CD4-positive, CD25-positive, alpha-beta regulatory T cell (primary cell): ENCODE measurements around the gene CEPT1. TPM values are rescaled to one million over a fixed set of nuclear protein-coding genes. Genes with fewer than 3 reads are reported as not detected.

Experiments used
- ATAC-seq, 2 donors: fragments of 150-1000 bp; cut with Tn5 transposase; one replicate each; pipeline ENCODE4 v1.10.0; 2021; ENCODE audit warnings: low read depth in 2 of 2, moderate number of reproducible peaks in 2 of 2, moderate library complexity in 1 of 2
- DNase-seq, 3 donors: peaks; one replicate each; pipeline versions ENCODE4 v3.0.0 to v3.0.0-alpha.2; 2012 to 2022; ENCODE audit warnings: mixed read lengths in 1 of 3
- H3K27ac ChIP-seq: one replicate; pipeline ENCODE4 v1.7.0; 2013; ENCODE audit warnings: mild to moderate bottlenecking, low read length; ENCODE audit not compliant: insufficient read depth, poor library complexity, severe bottlenecking
- H3K27me3 ChIP-seq: one replicate; pipeline ENCODE4 v1.7.0; 2013; ENCODE audit warnings: low read length; ENCODE audit not compliant: control insufficient read depth, insufficient read depth
- H3K36me3 ChIP-seq: one replicate; pipeline ENCODE4 v1.7.0; 2013; ENCODE audit warnings: mild to moderate bottlenecking, low read length, moderate library complexity; ENCODE audit not compliant: control insufficient read depth, insufficient read depth
- H3K4me1 ChIP-seq: 2 replicates; pipeline ENCODE4 v1.7.0; 2013; ENCODE audit warnings: mild to moderate bottlenecking, low read length; ENCODE audit not compliant: insufficient read depth, control insufficient read depth, poor library complexity, severe bottlenecking
- H3K4me3 ChIP-seq: one replicate; pipeline ENCODE4 v1.7.0; 2013; ENCODE audit warnings: low read depth, mild to moderate bottlenecking, low read length, moderate library complexity
- H3K9me3 ChIP-seq, 2 experiments: 1 replicate in 1 of 2; 2 replicates in 1 of 2; pipeline ENCODE4 v1.7.0; 2013; ENCODE audit warnings: low read length in 2 of 2, mild to moderate bottlenecking in 1 of 2, moderate library complexity in 1 of 2; ENCODE audit not compliant: control insufficient read depth in 2 of 2
- H3K27ac Mint-ChIP-seq, 3 donors: one replicate each; pipeline ENCODE4 v1.8.0; 2020 to 2022; ENCODE audit warnings: mild to moderate bottlenecking in 3 of 3, mixed read lengths in 3 of 3, moderate library complexity in 2 of 3
- H3K27me3 Mint-ChIP-seq: one replicate; pipeline ENCODE4 v1.8.0; 2022; ENCODE audit warnings: mild to moderate bottlenecking, mixed read lengths
- H3K36me3 Mint-ChIP-seq: one replicate; pipeline ENCODE4 v1.8.0; 2020; ENCODE audit warnings: mixed read lengths
- H3K4me1 Mint-ChIP-seq, 4 donors: one replicate each; pipeline ENCODE4 v1.8.0; 2020 to 2022; ENCODE audit warnings: mixed read lengths in 4 of 4, mild to moderate bottlenecking in 1 of 4
- H3K4me3 Mint-ChIP-seq, 4 donors: one replicate each; pipeline ENCODE4 v1.8.0; 2020 to 2022; ENCODE audit warnings: mild to moderate bottlenecking in 4 of 4, mixed read lengths in 4 of 4, moderate library complexity in 3 of 4
- H3K9me3 Mint-ChIP-seq, 7 donors: one replicate each; pipeline ENCODE4 v1.8.0; 2020 to 2022; ENCODE audit warnings: mixed read lengths in 7 of 7, mild to moderate bottlenecking in 3 of 7, moderate library complexity in 2 of 7
- polyA plus RNA-seq, 4 donors: library from polyadenylated mRNA; unstranded; fragments of 300-500 nt; fragmentation: Illumina TruSeq; gene quantifications; one replicate each; pipeline ENCODE4 v1.2.3, GENCODE V29; 2021
- total RNA-seq: library from RNA; stranded (reverse); gene quantifications from one replicate; pipeline ENCODE4 v1.2.3, GENCODE V29; 2022

Gene CEPT1
- total and polyA plus RNA-seq, 5 donors from 2014 or later, result 19.9 to 37.5 (median 22.7) TPM

DNA sequence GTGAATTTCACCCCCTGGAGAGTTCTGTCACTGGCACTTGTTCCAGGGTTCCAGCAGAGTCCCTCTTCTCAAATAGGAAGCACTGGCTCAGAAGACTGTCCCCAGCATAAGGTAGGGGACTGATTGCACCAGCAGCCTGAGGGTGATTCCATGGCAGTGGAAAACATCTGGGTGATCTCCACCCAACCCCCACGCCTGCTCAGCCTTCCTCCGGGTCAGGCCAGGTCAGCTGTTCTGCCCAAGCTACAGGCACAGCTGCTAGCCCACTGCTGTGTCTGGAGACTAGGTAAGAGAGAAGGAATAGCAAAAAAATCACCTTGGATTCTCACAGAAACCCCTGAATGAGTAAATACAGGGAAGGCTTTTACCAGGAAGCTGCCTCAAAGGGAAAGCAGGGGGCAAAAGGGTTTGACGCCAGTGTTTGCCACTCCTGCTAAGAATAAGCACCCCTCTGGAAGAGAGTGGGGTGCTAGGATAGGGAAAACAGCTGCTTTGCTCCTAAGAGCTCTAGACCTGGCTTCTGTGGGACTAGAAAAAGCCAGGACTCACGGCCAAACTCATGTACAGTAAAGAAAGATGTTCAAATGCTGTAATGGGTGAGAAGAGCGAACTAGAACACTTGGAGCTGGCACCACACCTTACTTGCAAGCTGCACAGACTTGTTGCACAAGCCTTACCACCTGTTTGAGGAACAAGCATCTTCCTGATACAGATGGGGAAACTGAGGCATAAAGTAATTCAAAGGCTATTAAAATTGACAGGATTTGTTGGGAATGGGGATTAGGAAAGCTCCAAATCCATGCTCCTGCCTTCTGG is 61.5 kb downstream of the CEPT1 start:
- H3K36me3 Mint-ChIP-seq, result peaks cover 37% of the 10 kb centered on the region
- peaks cover 18% of the 10 kb centered on the region for H3K36me3 ChIP-seq
- no peaks in the 10 kb centered on the region for H3K9me3 ChIP-seq
- peak overlapping the region; percentile 99 for H3K4me3 ChIP-seq
- peaks cover 9% of the 10 kb centered on the region for H3K27me3 Mint-ChIP-seq
- H3K4me3 Mint-ChIP-seq, result peak overlapping the region; percentile 95 to 98 (median 98)
- no peak for DNase-seq
- H3K27ac ChIP-seq, result peak overlapping the region; percentile 90
- peaks cover 92% of the 10 kb centered on the region for H3K4me1 ChIP-seq
- H3K9me3 Mint-ChIP-seq, result peaks cover 0 to 1% (median 0%) of the 10 kb centered on the region in 7 donors
- H3K27me3 ChIP-seq, result no peaks in the 10 kb centered on the region
- H3K27ac Mint-ChIP-seq, result peak overlapping the region; percentile 95 to 99 (median 96)
- H3K4me1 Mint-ChIP-seq, result peaks cover 19 to 84% (median 57%) of the 10 kb centered on the region in 4 donors
- no peak for ATAC-seq

- Histone ChIP-seq H3K4me3 (peak overlapping the region; percentile 99), H3K4me1 (peaks cover 84% of the 10 kb centered on the region)
Measured at GRCh38 chr1:111202366-111202706, 62.3 kb downstream of the CEPT1 start.

DNA sequence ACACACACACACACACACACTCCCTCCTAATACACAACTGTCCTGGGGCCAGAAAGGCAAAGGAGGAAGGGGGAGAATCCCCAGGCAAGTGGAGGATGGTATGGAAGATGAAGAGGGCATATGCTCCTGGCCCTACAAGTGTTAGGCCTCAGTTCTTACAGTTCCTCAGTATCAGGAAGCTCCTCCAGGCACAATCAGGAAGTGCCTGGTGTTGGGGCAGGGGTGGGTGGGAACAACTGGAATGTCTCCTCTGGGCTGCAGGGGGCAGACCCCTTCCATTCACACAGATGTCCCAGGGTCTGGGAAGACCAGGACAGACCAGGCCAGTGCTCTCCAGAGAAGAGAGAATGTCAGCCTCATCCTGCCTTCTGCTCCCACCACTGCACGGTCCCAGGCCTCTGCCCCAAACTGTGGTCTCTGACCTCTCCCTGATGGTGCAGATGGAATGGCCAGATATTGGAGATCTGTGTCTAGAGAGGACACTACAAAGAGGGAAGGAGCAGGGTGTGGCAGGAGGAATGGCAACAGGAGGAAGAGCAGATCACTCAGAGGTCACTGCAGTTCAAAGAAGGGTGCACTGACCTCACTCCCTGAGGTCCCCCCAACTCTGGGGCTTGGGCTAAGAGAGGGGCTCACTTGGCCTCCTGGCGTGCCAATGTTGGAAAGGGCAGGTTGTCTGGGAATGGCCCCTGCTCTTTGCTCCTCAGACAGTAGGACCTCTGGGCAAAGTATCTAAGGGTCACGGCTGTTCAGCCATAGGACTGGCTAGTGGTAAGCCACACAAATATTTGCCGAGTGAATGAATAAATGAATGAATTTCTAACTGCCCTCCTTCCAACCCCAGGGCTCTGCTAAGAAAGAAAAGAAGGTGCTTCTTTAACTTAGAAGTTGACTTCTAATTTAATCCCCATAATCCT is 62.9 kb downstream of the CEPT1 start:
- no peak for DNase-seq

More at GRCh38 chr1:111202366-111202706, 62.3 kb downstream of the CEPT1 start:
- peak overlapping the region; percentile 95 to 99 (median 96) for H3K27ac Mint-ChIP-seq
- Histone ChIP-seq H3K27ac (peak overlapping the region; percentile 90), H3K36me3 (peaks cover 10% of the 10 kb centered on the region), H3K9me3 (no peaks in the 10 kb centered on the region), H3K27me3 (no peaks in the 10 kb centered on the region)
- H3K27me3 Mint-ChIP-seq, result peaks cover 9% of the 10 kb centered on the region
- H3K9me3 Mint-ChIP-seq, result no peaks in the 10 kb centered on the region
- DNase-seq (no peak), ATAC-seq (no peak)
- peaks cover 28% of the 10 kb centered on the region for H3K36me3 Mint-ChIP-seq
- peaks cover 15 to 82% (median 54%) of the 10 kb centered on the region in 4 donors for H3K4me1 Mint-ChIP-seq
- H3K4me3 Mint-ChIP-seq, result peak overlapping the region; percentile 95 to 98 (median 98)

DNA sequence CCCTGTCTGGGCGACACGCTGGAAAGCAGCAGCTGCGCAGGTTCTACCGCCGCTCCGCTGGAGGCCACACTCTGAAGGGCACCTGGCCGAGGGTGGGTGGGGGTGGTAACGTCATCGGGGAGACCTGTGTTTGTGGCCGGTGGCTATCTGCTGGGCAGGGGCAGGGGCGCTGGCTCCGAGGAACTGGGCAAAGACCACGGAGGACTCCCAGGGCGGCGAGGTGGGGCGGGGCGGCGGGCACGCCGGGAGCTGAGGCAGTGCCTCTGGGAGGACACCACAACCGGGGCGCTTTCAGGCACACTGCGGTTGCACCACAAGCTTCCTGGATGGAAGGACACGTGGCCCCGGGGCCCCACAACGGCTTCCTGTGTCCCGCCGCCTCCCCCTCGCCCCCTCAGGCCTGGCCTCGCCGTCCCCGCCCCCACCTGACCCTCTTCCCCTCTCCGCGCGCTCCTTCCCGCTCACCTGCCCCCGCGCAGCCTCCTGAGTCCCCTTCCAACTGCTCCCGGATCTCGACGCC is 63.7 kb downstream of the CEPT1 start:
- peaks cover 0 to 2% (median 0%) of the 10 kb centered on the region in 7 donors for H3K9me3 Mint-ChIP-seq
- H3K9me3 ChIP-seq, result no peaks in the 10 kb centered on the region
- ATAC-seq (peak; percentile 59 to 62), DNase-seq (peak; percentile 77 to 91 (median 79))
- H3K27ac Mint-ChIP-seq, result peak overlapping the region; percentile 95 to 99 (median 96)
- peak overlapping the region; percentile 95 to 98 (median 98) for H3K4me3 Mint-ChIP-seq
- peaks cover 9% of the 10 kb centered on the region for H3K27me3 Mint-ChIP-seq
- H3K4me1 ChIP-seq, result peaks cover 70% of the 10 kb centered on the region
- peaks cover 14% of the 10 kb centered on the region for H3K36me3 Mint-ChIP-seq
- H3K4me1 Mint-ChIP-seq, result peaks cover 10 to 82% (median 57%) of the 10 kb centered on the region in 4 donors
- no peaks in the 10 kb centered on the region for H3K36me3 ChIP-seq
- H3K27me3 ChIP-seq, result no peaks in the 10 kb centered on the region
- H3K27ac ChIP-seq, result peak overlapping the region; percentile 90
- peak overlapping the region; percentile 70 for H3K4me3 ChIP-seq

More for the DNA sequence above, 62.9 kb downstream of the CEPT1 start:
- Histone ChIP-seq H3K4me1 (peaks cover 77% of the 10 kb centered on the region), H3K27ac (peak overlapping the region; percentile 90), H3K27me3 (no peaks in the 10 kb centered on the region), H3K4me3 (peak overlapping the region; percentile 99), H3K36me3 (peaks cover 5% of the 10 kb centered on the region), H3K9me3 (no peaks in the 10 kb centered on the region)
- H3K9me3 Mint-ChIP-seq, result no peaks in the 10 kb centered on the region
- peaks cover 10 to 82% (median 52%) of the 10 kb centered on the region in 4 donors for H3K4me1 Mint-ChIP-seq
- peaks cover 22% of the 10 kb centered on the region for H3K36me3 Mint-ChIP-seq
- peak overlapping the region; percentile 95 to 99 (median 96) for H3K27ac Mint-ChIP-seq
- peaks cover 9% of the 10 kb centered on the region for H3K27me3 Mint-ChIP-seq
- no peak for ATAC-seq
- H3K4me3 Mint-ChIP-seq, result peak overlapping the region; percentile 95 to 98 (median 98)

GRCh38 chr1:111204201-111204982 is 64.4 kb downstream of the CEPT1 start:
- peaks cover 10 to 87% (median 58%) of the 10 kb centered on the region in 4 donors for H3K4me1 Mint-ChIP-seq
- peak; percentile 77 to 78 for ATAC-seq
- H3K27me3 Mint-ChIP-seq, result peaks cover 9% of the 10 kb centered on the region
- H3K27me3 ChIP-seq, result no peaks in the 10 kb centered on the region
- no peaks in the 10 kb centered on the region for H3K9me3 ChIP-seq
- H3K27ac Mint-ChIP-seq, result peak overlapping the region; percentile 78 to 95 (median 95)
- H3K9me3 Mint-ChIP-seq, result peaks cover 0 to 2% (median 0%) of the 10 kb centered on the region in 7 donors
- H3K4me3 Mint-ChIP-seq, result peak overlapping the region; percentile 95 to 98 (median 98)
- H3K36me3 ChIP-seq, result no peaks in the 10 kb centered on the region
- H3K4me1 ChIP-seq, result peaks cover 64% of the 10 kb centered on the region
- peak overlapping the region; percentile 30 for H3K4me3 ChIP-seq
- peak; percentile 68 to 87 (median 69) for DNase-seq
- peaks cover 12% of the 10 kb centered on the region for H3K36me3 Mint-ChIP-seq
- H3K27ac ChIP-seq, result peak overlapping the region; percentile 90

DNA sequence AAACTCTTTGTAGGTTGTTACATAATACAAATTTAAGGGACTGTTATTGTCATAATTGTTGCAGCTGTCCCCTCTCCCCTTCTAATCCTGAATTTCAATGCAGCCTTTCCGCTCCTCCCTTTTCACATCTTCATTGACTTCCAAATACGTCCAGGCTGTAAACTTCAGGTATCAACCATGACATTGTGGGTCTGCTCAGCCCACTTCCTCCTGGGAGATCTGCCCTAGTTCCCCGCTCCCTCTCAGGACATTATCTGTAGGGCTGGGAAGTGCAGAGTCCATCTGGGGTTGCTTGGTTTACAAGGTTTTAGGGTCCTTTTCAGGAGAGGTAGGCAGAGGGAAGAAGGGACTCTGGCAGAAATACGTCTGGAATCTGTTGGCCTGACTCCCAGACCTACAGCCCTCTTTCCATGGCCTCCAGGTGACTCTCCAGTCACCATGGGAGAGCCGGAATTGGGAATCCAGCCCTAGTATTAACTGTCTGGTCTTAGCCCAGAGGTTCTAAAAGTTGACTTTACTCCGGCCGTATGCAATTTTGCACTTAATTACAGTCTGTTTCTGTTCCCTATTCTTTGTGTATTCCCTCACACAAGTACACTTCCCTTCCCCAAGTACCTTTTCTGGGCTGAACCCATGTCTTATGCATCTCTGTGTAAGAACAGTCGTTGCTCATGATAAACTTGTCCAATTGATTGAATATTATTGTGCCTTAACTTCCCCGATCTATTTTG is 65.1 kb downstream of the CEPT1 start:
- Histone ChIP-seq H3K27me3 (no peaks in the 10 kb centered on the region), H3K9me3 (no peaks in the 10 kb centered on the region), H3K4me1 (peaks cover 57% of the 10 kb centered on the region), H3K27ac (peak overlapping the region; percentile 90), H3K4me3 (peak overlapping the region; percentile 30), H3K36me3 (no peaks in the 10 kb centered on the region)
- DNase-seq (no peak), ATAC-seq (no peak)
- Mint-ChIP-seq H3K27me3 (peaks cover 9% of the 10 kb centered on the region), H3K36me3 (peaks cover 7% of the 10 kb centered on the region), H3K27ac (peak overlapping the region; percentile 78 to 95 (median 93)), H3K4me1 (peaks cover 10 to 89% (median 59%) of the 10 kb centered on the region in 4 donors), H3K9me3 (peaks cover 0 to 2% (median 0%) of the 10 kb centered on the region in 7 donors), H3K4me3 (peak overlapping the region; percentile 85 to 98 (median 96))
